Heart right ventricle (tissue), 16 donors: ENCODE measurements around the gene GIPR. TPM values are rescaled to one million over a fixed set of nuclear protein-coding genes. Genes with fewer than 3 reads are reported as not detected.
A peak's percentile ranks its signal among the peaks of the same experiment; 100 is the strongest.

ENCODE experiments used
- ATAC-seq, 8 donors: fragments of 200-7000 bp; cut with Tn5 transposase; one replicate each; pipeline ENCODE4 v1.9.1; 2020; ENCODE audit warnings: mild to moderate bottlenecking in 8 of 8, moderate library complexity in 8 of 8, moderate number of reproducible peaks in 1 of 8
- DNase-seq, 2 donors: peaks; one replicate each; pipeline ENCODE4 v3.0.0-alpha.2; 2020
- H3K27ac ChIP-seq, 10 donors: fragments of 200-600 bp; sonication (generic) in 2 of 10; one replicate each; pipeline versions ENCODE4 v1.5.0 to v1.8.0; 2020 to 2022; ENCODE audit warnings: mild to moderate bottlenecking in 3 of 10
- H3K27me3 ChIP-seq, 7 donors: fragments of 200-600 bp; one replicate each; pipeline ENCODE4 v1.8.0; 2021 to 2022; ENCODE audit warnings: mild to moderate bottlenecking in 2 of 7
- H3K36me3 ChIP-seq, 9 donors: fragments of 200-600 bp; sonication (generic) in 1 of 9; one replicate each; pipeline versions ENCODE4 v1.5.0 to v1.8.0; 2020 to 2022; ENCODE audit warnings: mild to moderate bottlenecking in 2 of 9
- H3K4me1 ChIP-seq, 9 donors: fragments of 200-600 bp; sonication (generic) in 1 of 9; one replicate each; pipeline versions ENCODE4 v1.5.0 to v1.8.0; 2020 to 2022; ENCODE audit warnings: mild to moderate bottlenecking in 4 of 9
- H3K4me3 ChIP-seq, 10 donors: fragments of 200-600 bp; sonication (generic) in 2 of 10; one replicate each; pipeline versions ENCODE4 v1.5.0 to v1.8.0; 2020 to 2022; ENCODE audit warnings: mild to moderate bottlenecking in 7 of 10, moderate library complexity in 2 of 10
- H3K9me3 ChIP-seq, 11 donors: fragments of 200-600 bp in 10 of 11; sonication (generic) in 2 of 11; one replicate each; pipeline versions ENCODE4 v1.5.0 to v1.8.0; 2013 to 2022; ENCODE audit warnings: mild to moderate bottlenecking in 2 of 11, control low read depth in 1 of 11, moderate library complexity in 1 of 11
- WGBS, 2 donors: extraction: QIAGEN DNeasy Blood & Tissue Kit; methylation state at CpG; one replicate each; pipeline ENCODE4 v1.1.7; 2013; ENCODE audit warnings: inconsistent platforms in 1 of 2; 5-methylcytosine and 5-hydroxymethylcytosine counted together
- intact Hi-C, 10 donors: fragments of 100-400 bp; cut with DNase I; formaldehyde crosslinking; loops; one replicate each; pipeline versions ENCODE4 v1.11.1 to v1.14.2; 2022
- polyA plus RNA-seq, 2 donors: library from polyadenylated mRNA; stranded (reverse); fragments of 200-250 nt; gene quantifications; one replicate each; pipeline ENCODE4 v1.2.3, GENCODE V29; 2013
- total RNA-seq, 10 donors: library from RNA; stranded (reverse); fragmentation: NEBNext Ultra II Directional in 3 of 10; extraction: Animal tissue kit (Norgen Biotek cat#: 25700) in 3 of 10; gene quantifications; one replicate each; pipeline versions ENCODE4 v1.2.1 to v1.2.4, GENCODE V29; 2021 to 2023
- TF ChIP-seq, protein P1 (sequence below), 9 donors: fragments of 200-600 bp; sonication (generic) in 2 of 9; IDR thresholded peaks; one replicate each; pipeline versions ENCODE4 v1.5.0 to v1.8.0; 2021 to 2022; ENCODE audit warnings: antibody characterized with exemption in 9 of 9, mild to moderate bottlenecking in 5 of 9, moderate library complexity in 1 of 9
- donor health status: Arrhythmogenic right ventricular cardiomyopathy.
- donor health status: ischemic (EF 13 %, LVEDD 7.1; RV severe dilation, severe dysfunction).
- donor health status: healthy with polysubstance abuse.
- donor health status: DM: no; HTN: yes; CAD: no.
- donor health status: DM: no; HTN: no; CAD: no.
- donor health status: ischemic (EF 25% LVEDD 6.9; RV normal size, moderate dysfunction).
- donor health status: ischemic (EF 25% LVEDD 5.7; RV mildly dilated, moderate dysfunction).
- donor health status: healthy.
- donor health status: DM: yes; HTN: yes; CAD: no.
- donor health status: Ischemic cardiomyopathy.
- donor health status: ischemic (EF 35%, LVEDD 5.7; RV mildly dilated, moderate dysfunction).
- donor health status: nonischemic (EF 11% LVEDD 7.7; RV severe dilation, severe dysfunction).
- donor health status: DM: yes; HTN: yes; CAD: no.
- donor health status: PGD.
- donor health status: ischemic (EF 29% LVEDD 5.4; RV normal size, mild dysfunction).
- donor health status: nonischemic (EF 23%, LVEDD 6.1; RV moderate dilation, normal function).

GIPR gene
- total and polyA plus RNA-seq, 12 donors, result 2.4 to 16.6 (median 4.4) TPM

DNA sequence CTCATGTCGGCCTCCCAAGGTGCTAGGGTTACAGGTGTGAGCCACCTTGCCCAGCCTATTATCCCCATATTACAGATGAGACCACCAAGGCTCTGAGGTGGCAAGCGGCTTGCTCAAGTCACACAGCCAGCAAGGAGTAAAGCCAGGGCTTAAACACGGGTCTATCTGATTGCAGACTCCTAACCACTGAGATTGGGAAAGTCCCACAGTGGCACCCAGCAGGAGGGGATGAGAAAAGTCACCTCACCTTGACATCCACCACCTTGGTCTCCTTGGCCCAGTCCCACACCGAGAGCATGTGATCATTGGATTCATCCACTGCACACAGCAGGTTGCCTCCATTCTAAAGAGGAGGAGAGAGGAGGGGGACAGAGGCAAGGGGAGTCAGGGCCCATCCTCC lies 38.3 kb upstream of the GIPR start:
- no peaks in the 10 kb centered on the region for H3K27me3 ChIP-seq
- peaks cover 0 to 22% (median 0%) of the 10 kb centered on the region in 9 donors for H3K4me1 ChIP-seq
- TF ChIP-seq, protein P1, sequence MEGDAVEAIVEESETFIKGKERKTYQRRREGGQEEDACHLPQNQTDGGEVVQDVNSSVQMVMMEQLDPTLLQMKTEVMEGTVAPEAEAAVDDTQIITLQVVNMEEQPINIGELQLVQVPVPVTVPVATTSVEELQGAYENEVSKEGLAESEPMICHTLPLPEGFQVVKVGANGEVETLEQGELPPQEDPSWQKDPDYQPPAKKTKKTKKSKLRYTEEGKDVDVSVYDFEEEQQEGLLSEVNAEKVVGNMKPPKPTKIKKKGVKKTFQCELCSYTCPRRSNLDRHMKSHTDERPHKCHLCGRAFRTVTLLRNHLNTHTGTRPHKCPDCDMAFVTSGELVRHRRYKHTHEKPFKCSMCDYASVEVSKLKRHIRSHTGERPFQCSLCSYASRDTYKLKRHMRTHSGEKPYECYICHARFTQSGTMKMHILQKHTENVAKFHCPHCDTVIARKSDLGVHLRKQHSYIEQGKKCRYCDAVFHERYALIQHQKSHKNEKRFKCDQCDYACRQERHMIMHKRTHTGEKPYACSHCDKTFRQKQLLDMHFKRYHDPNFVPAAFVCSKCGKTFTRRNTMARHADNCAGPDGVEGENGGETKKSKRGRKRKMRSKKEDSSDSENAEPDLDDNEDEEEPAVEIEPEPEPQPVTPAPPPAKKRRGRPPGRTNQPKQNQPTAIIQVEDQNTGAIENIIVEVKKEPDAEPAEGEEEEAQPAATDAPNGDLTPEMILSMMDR (IDR thresholded peaks at IDR 0.05), result no peak
- 82 to 92% methylated on average over 4 of the region's 4 CpGs for WGBS, 2 donors
- peaks cover 0 to 62% (median 9%) of the 10 kb centered on the region in 9 donors for H3K36me3 ChIP-seq
- ATAC-seq, result no peak
- no peak for DNase-seq
- no peak overlapping the region for H3K27ac ChIP-seq
- intact Hi-C loops, result no loop called here
- H3K4me3 ChIP-seq, result no peak overlapping the region
- H3K9me3 ChIP-seq, result no peaks in the 10 kb centered on the region

DNA sequence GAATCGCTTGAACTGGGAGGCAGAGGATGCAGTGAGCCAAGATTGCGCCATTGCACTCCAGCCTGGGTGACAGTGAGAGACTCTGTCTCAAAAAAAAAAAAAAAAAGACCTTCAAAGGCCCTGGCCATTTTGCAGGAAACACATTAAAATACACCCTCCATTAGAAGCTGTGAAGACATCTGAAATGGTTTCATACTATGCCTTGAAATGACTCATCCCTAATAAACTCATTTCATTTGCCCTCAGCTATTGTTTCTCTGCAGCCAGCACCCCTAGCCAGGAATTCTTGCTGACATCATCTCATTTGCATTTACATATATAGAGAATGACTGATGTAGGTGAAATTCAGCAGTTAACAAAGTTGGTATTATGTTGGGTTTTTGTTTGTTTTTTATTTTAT lies 37.6 kb upstream of the GIPR start:
- Histone ChIP-seq H3K9me3 (no peaks in the 10 kb centered on the region), H3K27ac (no peak overlapping the region), H3K27me3 (no peaks in the 10 kb centered on the region), H3K4me3 (no peak overlapping the region), H3K4me1 (peaks cover 0 to 22% (median 0%) of the 10 kb centered on the region in 9 donors), H3K36me3 (peaks cover 0 to 56% (median 9%) of the 10 kb centered on the region in 9 donors)
- 95 to 97% methylated on average over 2 of the region's 2 CpGs for WGBS, 2 donors
- intact Hi-C loops, result no loop called here
- DNase-seq, result no peak
- TF ChIP-seq, protein P1 (IDR thresholded peaks at IDR 0.05), result no peak
- no peak for ATAC-seq

DNA sequence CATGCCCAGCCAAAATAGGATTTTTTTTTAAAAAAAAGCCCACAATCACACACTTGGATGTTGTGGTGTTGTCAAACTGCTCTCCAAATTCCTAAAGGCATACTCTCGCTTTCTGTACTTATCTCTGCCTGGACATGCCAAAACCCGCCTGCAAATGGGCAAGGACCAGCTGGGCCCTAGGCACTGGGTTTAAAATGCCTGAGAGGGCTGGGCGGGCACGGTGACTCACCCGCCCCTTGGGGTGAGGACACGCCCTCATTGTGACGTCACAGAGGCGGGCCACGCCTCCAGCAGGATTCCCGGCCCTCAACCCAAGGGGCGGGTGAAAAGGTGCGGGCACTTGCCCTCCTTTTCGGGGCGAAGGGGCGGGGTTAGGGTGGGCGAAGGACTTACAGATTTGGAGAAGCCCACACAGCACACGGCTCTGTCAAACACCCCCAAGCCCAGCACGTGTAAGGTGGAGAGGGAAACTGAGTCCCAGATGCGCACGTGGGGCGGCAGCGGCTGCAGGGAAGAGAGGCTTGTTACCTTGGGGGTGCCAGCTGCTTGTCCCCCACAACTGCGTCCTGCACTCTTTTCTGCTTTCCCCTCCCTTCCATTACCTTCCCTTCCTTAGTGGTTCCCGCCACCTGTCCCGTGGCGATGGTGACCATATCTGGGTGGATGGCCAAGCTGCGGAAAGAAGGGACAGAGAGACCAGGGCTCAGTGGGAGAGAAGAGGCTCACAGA lies 35.4 kb upstream of the GIPR start:
- ATAC-seq, result peak; percentile 93 to 98 (median 94)
- Histone ChIP-seq H3K9me3 (no peaks in the 10 kb centered on the region), H3K27me3 (no peaks in the 10 kb centered on the region), H3K27ac (peak overlapping the region in 5 of 10 donors; percentile 56 to 74 (median 71)), H3K4me1 (peaks cover 0 to 33% (median 8%) of the 10 kb centered on the region in 9 donors), H3K36me3 (peaks cover 0 to 38% (median 8%) of the 10 kb centered on the region in 9 donors), H3K4me3 (no peak overlapping the region)
- TF ChIP-seq, protein P1 (IDR thresholded peaks at IDR 0.05), result no peak
- DNase-seq, result peak; percentile 74
- intact Hi-C loops, result no loop called here
- WGBS, 2 donors, result 43 to 49% methylated on average over 27 of the region's 27 CpGs

DNA sequence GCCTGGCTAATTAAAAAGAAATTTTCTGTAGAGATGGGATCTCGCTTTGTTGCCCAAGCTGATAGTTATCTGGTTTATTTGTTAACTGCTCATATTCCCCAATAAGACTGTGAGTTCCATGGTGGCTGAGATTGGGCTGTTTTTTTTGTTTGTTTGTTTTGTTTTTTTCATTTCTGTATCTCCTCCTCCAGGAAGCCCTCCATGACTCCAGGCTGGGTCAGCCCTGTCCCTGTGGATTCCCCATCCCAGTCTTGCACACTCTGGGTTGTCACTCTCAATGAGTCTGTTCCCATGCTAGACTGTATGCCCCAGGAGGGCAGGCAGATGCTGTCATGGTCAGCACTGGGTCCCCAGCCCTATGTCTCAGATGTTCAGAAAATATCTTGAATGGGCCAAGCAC lies 31.7 kb upstream of the GIPR start:
- Histone ChIP-seq H3K4me1 (peaks cover 0 to 52% (median 30%) of the 10 kb centered on the region in 9 donors), H3K9me3 (no peaks in the 10 kb centered on the region), H3K36me3 (peaks cover 0 to 8% (median 0%) of the 10 kb centered on the region in 9 donors), H3K27me3 (no peaks in the 10 kb centered on the region), H3K27ac (peak overlapping the region in 1 of 10 donors; percentile 35), H3K4me3 (no peak overlapping the region)
- intact Hi-C loops, result no loop called here
- WGBS, 2 donors, result 95 to 100% methylated on average over 1 of the region's 1 CpG
- DNase-seq (no peak), ATAC-seq (no peak)
- TF ChIP-seq, protein P1 (IDR thresholded peaks at IDR 0.05), result no peak
